GM18873 (cell line): ENCODE results near the gene ORC1.

ENCODE experiments used
- ATAC-seq: cut with Tn5 transposase; IDR thresholded peaks from one replicate; pipeline ENCODE4 v1.9.1; 2021; ENCODE audit warnings: mild to moderate bottlenecking, moderate library complexity, moderate number of reproducible peaks; ENCODE audit not compliant: unreplicated experiment, low FRiP score

The ORC1 gene

GRCh38 chr1:52404116-52404974 lies at the start of gene ORC1, which contains the start of gene PRPF38A:
ORC1 (minus strand) TSS chr1:52404423; CDS start chr1:52402223, 2,200 bp downstream.
PRPF38A (plus strand) TSS chr1:52404602; CDS start chr1:52404750, 148 bp downstream.
- ATAC-seq: peak; percentile 81

- ATAC-seq: no peak
Measured at GRCh38 chr1:52444463-52444862, 40.2 kb upstream of the ORC1 start.

- ATAC-seq: no peak
Measured at GRCh38 chr1:52439976-52440375, 35.8 kb upstream of the ORC1 start.

GRCh38 chr1:52436817-52437216 lies 32.6 kb upstream of the ORC1 start:
- ATAC-seq: no peak

GRCh38 chr1:52435650-52436049 lies 31.4 kb upstream of the ORC1 start:
- no peak for ATAC-seq

GRCh38 chr1:52435211-52435610 lies 31.0 kb upstream of the ORC1 start:
- ATAC-seq: no peak

GRCh38 chr1:52432807-52433206 lies 28.6 kb upstream of the ORC1 start:
- no peak for ATAC-seq

GRCh38 chr1:52427152-52427551 lies 22.9 kb upstream of the ORC1 start:
- ATAC-seq: no peak

- ATAC-seq: no peak
Measured at GRCh38 chr1:52426371-52426770, 22.1 kb upstream of the ORC1 start.

GRCh38 chr1:52424813-52425212 lies 20.6 kb upstream of the ORC1 start:
- ATAC-seq: no peak

- ATAC-seq: no peak
Measured at GRCh38 chr1:52424231-52424636, 20.0 kb upstream of the ORC1 start.

- ATAC-seq: no peak
Measured at GRCh38 chr1:52423771-52424170, 19.5 kb upstream of the ORC1 start.

GRCh38 chr1:52423055-52423454 lies 18.8 kb upstream of the ORC1 start:
- no peak for ATAC-seq

- no peak for ATAC-seq
Measured at GRCh38 chr1:52420713-52421112, 16.5 kb upstream of the ORC1 start.

- no peak for ATAC-seq
Measured at GRCh38 chr1:52416811-52417210, 12.6 kb upstream of the ORC1 start.

GRCh38 chr1:52414942-52415341 lies 10.7 kb upstream of the ORC1 start:
- ATAC-seq: no peak

GRCh38 chr1:52413410-52413989 lies 9.3 kb upstream of the ORC1 start:
- no peak for ATAC-seq

- no peak for ATAC-seq
Measured at GRCh38 chr1:52404975-52405338, 734 bp upstream of the ORC1 start.

- peak; percentile 39 for ATAC-seq
Measured at GRCh38 chr1:52403566-52404115, 582 bp downstream of the ORC1 start.

GRCh38 chr1:52402860-52403240 lies 1.4 kb downstream of the ORC1 start:
- no peak for ATAC-seq

GRCh38 chr1:52400131-52400530 lies 4.1 kb downstream of the ORC1 start:
- ATAC-seq: no peak

- no peak for ATAC-seq
Measured at GRCh38 chr1:52399629-52400028, 4.6 kb downstream of the ORC1 start.
